ENCODE data around the gene NBPF20.
"Not testable (repeated sequence)": the region's sequence is repeated elsewhere in the genome, so short reads cannot be mapped to it uniquely, and the experiment has no call there.

GRCh38 chr1:145454824-145455177 is 29.4 kb upstream of the NBPF20 start:
- not testable (repeated sequence) for TF ChIP-seq POLR2AphosphoS5 (IDR thresholded peaks at IDR 0.05; ENCODE audit: low read depth, low read length); POLR2A (IDR thresholded peaks at IDR 0.05; ENCODE audit: low read depth, low read length); TAF1 (IDR thresholded peaks at IDR 0.05; ENCODE audit: borderline replicate concordance, low read depth, low read length)
